Measurements from ENCODE around the gene FKBP1C.
"Not testable (repeated sequence)": the region's sequence is repeated elsewhere in the genome, so short reads cannot be mapped to it uniquely, and the experiment has no call there.

DNA sequence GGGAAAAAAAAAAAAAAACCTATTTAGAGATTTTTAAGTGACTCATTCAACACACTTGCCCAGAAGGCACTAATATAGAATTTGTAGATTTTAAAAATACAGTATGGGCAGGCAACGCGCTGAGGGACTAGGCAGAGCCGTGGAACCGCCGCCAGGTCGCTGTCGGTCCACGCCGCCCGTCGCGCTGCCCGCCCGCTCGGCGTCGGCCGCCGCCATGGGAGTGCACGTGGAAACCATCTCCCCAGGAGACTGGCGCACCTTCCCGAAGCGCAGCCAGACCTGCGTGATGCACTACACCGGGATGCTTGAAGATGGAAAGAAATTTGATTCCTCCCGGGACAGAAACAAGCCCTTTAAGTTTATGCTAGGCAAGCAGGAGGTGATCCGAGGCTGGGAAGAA is at the start of gene FKBP1C:
- TF ChIP-seq, protein P1, sequence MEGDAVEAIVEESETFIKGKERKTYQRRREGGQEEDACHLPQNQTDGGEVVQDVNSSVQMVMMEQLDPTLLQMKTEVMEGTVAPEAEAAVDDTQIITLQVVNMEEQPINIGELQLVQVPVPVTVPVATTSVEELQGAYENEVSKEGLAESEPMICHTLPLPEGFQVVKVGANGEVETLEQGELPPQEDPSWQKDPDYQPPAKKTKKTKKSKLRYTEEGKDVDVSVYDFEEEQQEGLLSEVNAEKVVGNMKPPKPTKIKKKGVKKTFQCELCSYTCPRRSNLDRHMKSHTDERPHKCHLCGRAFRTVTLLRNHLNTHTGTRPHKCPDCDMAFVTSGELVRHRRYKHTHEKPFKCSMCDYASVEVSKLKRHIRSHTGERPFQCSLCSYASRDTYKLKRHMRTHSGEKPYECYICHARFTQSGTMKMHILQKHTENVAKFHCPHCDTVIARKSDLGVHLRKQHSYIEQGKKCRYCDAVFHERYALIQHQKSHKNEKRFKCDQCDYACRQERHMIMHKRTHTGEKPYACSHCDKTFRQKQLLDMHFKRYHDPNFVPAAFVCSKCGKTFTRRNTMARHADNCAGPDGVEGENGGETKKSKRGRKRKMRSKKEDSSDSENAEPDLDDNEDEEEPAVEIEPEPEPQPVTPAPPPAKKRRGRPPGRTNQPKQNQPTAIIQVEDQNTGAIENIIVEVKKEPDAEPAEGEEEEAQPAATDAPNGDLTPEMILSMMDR (IDR thresholded peaks at IDR 0.05), result not testable (repeated sequence)
- TF ChIP-seq POLR2A, POLR2AphosphoS5, EP300 (IDR thresholded peaks at IDR 0.05): not testable (repeated sequence)

Data from upper lobe of left lung (tissue), 4 donors.